H9 (cell line): ENCODE data around the gene TEAD1. TPM values are rescaled to one million over a fixed set of nuclear protein-coding genes. Genes with fewer than 3 reads are reported as not detected.
A peak's percentile ranks its signal among the peaks of the same experiment; 100 is the strongest.

Experiments
- DNase-seq: peaks from one replicate; pipeline ENCODE4 v3.0.0-alpha.2; 2017
- H2AFZ ChIP-seq: one replicate; pipeline ENCODE4 v1.6.1; 2013; ENCODE audit warnings: mild to moderate bottlenecking, low read length, control low read depth, moderate library complexity
- H2AK5ac ChIP-seq: 2 replicates; pipeline ENCODE4 v1.6.1; 2013; ENCODE audit warnings: low read length, control low read depth, mixed read lengths; ENCODE audit not compliant: insufficient read length
- H2BK120ac ChIP-seq: one replicate; pipeline ENCODE4 v1.6.1; 2013; ENCODE audit warnings: low read depth, mild to moderate bottlenecking, low read length, control low read depth, inconsistent platforms; ENCODE audit not compliant: poor library complexity, severe bottlenecking
- H2BK12ac ChIP-seq: 2 replicates; pipeline ENCODE4 v1.6.1; 2013; ENCODE audit warnings: low read length, control low read depth, mixed read lengths, low read depth; ENCODE audit not compliant: insufficient read length
- H2BK15ac ChIP-seq: 2 replicates; pipeline ENCODE4 v1.6.1; 2013; ENCODE audit warnings: low read depth, low read length, control low read depth
- H2BK20ac ChIP-seq: one replicate; pipeline ENCODE4 v1.6.1; 2013; ENCODE audit warnings: low read depth, mild to moderate bottlenecking, low read length, control low read depth, inconsistent platforms; ENCODE audit not compliant: poor library complexity, severe bottlenecking
- H2BK5ac ChIP-seq: 2 replicates; pipeline ENCODE4 v1.6.1; 2013; ENCODE audit warnings: low read length, control low read depth, mixed read lengths; ENCODE audit not compliant: insufficient read length
- H3K14ac ChIP-seq: 2 replicates; pipeline ENCODE4 v1.6.1; 2013; ENCODE audit warnings: low read length, control low read depth; ENCODE audit not compliant: insufficient read depth
- H3K18ac ChIP-seq: 2 replicates; pipeline ENCODE4 v1.6.1; 2013; ENCODE audit warnings: low read depth, mild to moderate bottlenecking, mixed read lengths, low read length, control low read depth; ENCODE audit not compliant: insufficient read length
- H3K23ac ChIP-seq: 2 replicates; pipeline ENCODE4 v1.6.1; 2013; ENCODE audit warnings: low read length, control low read depth, mixed read lengths, low read depth; ENCODE audit not compliant: insufficient read length
- H3K23me2 ChIP-seq: 2 replicates; pipeline ENCODE4 v1.6.1; 2013; ENCODE audit warnings: low read depth, mild to moderate bottlenecking, mixed read lengths, low read length, control low read depth; ENCODE audit not compliant: insufficient read length, poor library complexity, severe bottlenecking
- H3K27ac ChIP-seq: 2 replicates; pipeline ENCODE4 v1.5.1; 2013; ENCODE audit warnings: low read length, control low read depth, mixed read lengths, low read depth; ENCODE audit not compliant: insufficient read length
- H3K27me3 ChIP-seq: 2 replicates; pipeline ENCODE4 v1.6.1; 2013; ENCODE audit warnings: low read length, control low read depth, inconsistent platforms; ENCODE audit not compliant: insufficient read depth
- H3K4ac ChIP-seq: 2 replicates; pipeline ENCODE4 v1.6.1; 2013; ENCODE audit warnings: low read depth, mild to moderate bottlenecking, control low read depth, inconsistent platforms, low read length, moderate library complexity
- H3K4me1 ChIP-seq: 2 replicates; pipeline ENCODE4 v1.6.1; 2013; ENCODE audit warnings: low read length, control low read depth, inconsistent platforms; ENCODE audit not compliant: insufficient read depth
- H3K4me2 ChIP-seq: 2 replicates; pipeline ENCODE4 v1.6.1; 2013; ENCODE audit warnings: low read length, control low read depth, mixed read lengths; ENCODE audit not compliant: insufficient read length, insufficient read depth
- H3K56ac ChIP-seq: 2 replicates; pipeline ENCODE4 v1.6.1; 2013; ENCODE audit warnings: low read depth, mild to moderate bottlenecking, mixed read lengths, low read length, control low read depth; ENCODE audit not compliant: insufficient read length
- H3K79me1 ChIP-seq: 2 replicates; pipeline ENCODE4 v1.6.1; 2013; ENCODE audit warnings: low read depth, mild to moderate bottlenecking, moderate library complexity, low read length, control low read depth, inconsistent platforms; ENCODE audit not compliant: insufficient read depth, poor library complexity, severe bottlenecking
- H3K79me2 ChIP-seq: 2 replicates; pipeline ENCODE4 v1.6.1; 2013; ENCODE audit warnings: low read length, control low read depth, inconsistent platforms; ENCODE audit not compliant: insufficient read depth
- H3K9ac ChIP-seq: 2 replicates; pipeline ENCODE4 v1.6.1; 2013; ENCODE audit warnings: low read length, control low read depth, mixed read lengths; ENCODE audit not compliant: insufficient read length; ENCODE audit errors: extremely low read depth
- H3K9me3 ChIP-seq: one replicate; pipeline ENCODE4 v1.6.1; 2013; ENCODE audit warnings: low read depth, low read length, inconsistent platforms; ENCODE audit not compliant: control insufficient read depth
- H3T11ph ChIP-seq: one replicate; pipeline ENCODE4 v1.6.1; 2013; ENCODE audit warnings: mild to moderate bottlenecking, low read length, control low read depth, inconsistent platforms
- H4K20me1 ChIP-seq: one replicate; pipeline ENCODE4 v1.6.1; 2013; ENCODE audit not compliant: control insufficient read depth, insufficient read length, insufficient read depth
- H4K5ac ChIP-seq: 2 replicates; pipeline ENCODE4 v1.6.1; 2013; ENCODE audit warnings: low read depth, mild to moderate bottlenecking, mixed read lengths, low read length, control low read depth; ENCODE audit not compliant: insufficient read length
- H4K8ac ChIP-seq: replicated peaks from 2 replicates; pipeline ENCODE4 v1.6.1; 2013; ENCODE audit warnings: low read length, control low read depth, mixed read lengths, low read depth; ENCODE audit not compliant: insufficient read length
- H4K91ac ChIP-seq: 2 replicates; pipeline ENCODE4 v1.6.1; 2013; ENCODE audit warnings: low read depth, mild to moderate bottlenecking, moderate library complexity, mixed read lengths, low read length, control low read depth; ENCODE audit not compliant: insufficient read length
- H3K27ac Mint-ChIP-seq, 3 experiments: 2 replicates in 2 of 3; 3 replicates in 1 of 3; pipeline ENCODE4 v1.8.0; 2020 to 2021; ENCODE audit warnings: mixed read lengths in 3 of 3, mild to moderate bottlenecking in 1 of 3, moderate library complexity in 1 of 3
- H3K27me3 Mint-ChIP-seq: 2 replicates; pipeline ENCODE4 v1.8.0; 2021; ENCODE audit warnings: low read depth, mild to moderate bottlenecking, moderate library complexity, mixed read lengths
- H3K36me3 Mint-ChIP-seq, 3 experiments: 2 replicates in 2 of 3; 3 replicates in 1 of 3; pipeline ENCODE4 v1.8.0; 2020 to 2021; ENCODE audit warnings: low read depth in 3 of 3, mixed read lengths in 3 of 3; ENCODE audit not compliant: insufficient read depth in 1 of 3
- H3K4me1 Mint-ChIP-seq, 2 experiments: 2 replicates each; pipeline ENCODE4 v1.8.0; 2020; ENCODE audit warnings: mixed read lengths in 2 of 2
- H3K4me3 Mint-ChIP-seq, 2 experiments: 2 replicates in 1 of 2; 3 replicates in 1 of 2; pipeline ENCODE4 v1.8.0; 2020 to 2021; ENCODE audit warnings: mild to moderate bottlenecking in 2 of 2, mixed read lengths in 2 of 2, moderate library complexity in 1 of 2
- H3K9me3 Mint-ChIP-seq, 2 experiments: 2 replicates in 1 of 2; 3 replicates in 1 of 2; pipeline ENCODE4 v1.8.0; 2020; ENCODE audit warnings: mild to moderate bottlenecking in 2 of 2, mixed read lengths in 2 of 2, moderate library complexity in 1 of 2
- CTCF ChIP-seq: fragments of 200-600 bp; sonication (generic); conservative IDR thresholded peaks from 3 replicates; pipeline ENCODE4 v1.8.0; 2021; ENCODE audit warnings: antibody characterized with exemption, mild to moderate bottlenecking
- WGBS: extraction: QIAGEN DNeasy Blood & Tissue Kit; methylation state at CpG from one replicate; pipeline ENCODE4 v1.1.7; 2013; ENCODE audit warnings: missing lambda C conversion rate, low lambda C conversion rate, mixed read lengths; ENCODE audit not compliant: insufficient read length; ENCODE audit errors: extremely low coverage; 5-methylcytosine and 5-hydroxymethylcytosine counted together
- total RNA-seq: library from RNA; stranded (reverse); gene quantifications from 2 replicates; pipeline ENCODE4 v1.2.1, GENCODE V29; 2021

TEAD1 gene
- total RNA-seq, 1 experiment from 2014 or later: 75.1 TPM

GRCh38 chr11:12867531-12867930 is 193.3 kb downstream of the TEAD1 start:
- peaks cover 12 to 20% (median 14%) of the 10 kb centered on the region in 3 experiments; a peak in 6 of 7 replicates for H3K36me3 Mint-ChIP-seq

More at GRCh38 chr11:12867531-12867930, 193.3 kb downstream of the TEAD1 start:
- Mint-ChIP-seq H3K4me3 (no peak overlapping the region), H3K9me3 (no peaks in the 10 kb centered on the region; a peak in 1 of 5 replicates), H3K27me3 (no peaks in the 10 kb centered on the region), H3K27ac (peak overlapping the region in 1 of 3 experiments; percentile 76; a peak in 3 of 7 replicates), H3K4me1 (peaks cover 59 to 65% of the 10 kb centered on the region in 2 experiments)
- Histone ChIP-seq H2BK12ac (peak overlapping the region; percentile 28), H2BK120ac (no peak overlapping the region), H2BK20ac (no peak overlapping the region), H3K18ac (peak overlapping the region; percentile 82), H3K23ac (no peak overlapping the region), H3K9ac (no peak overlapping the region), H3K79me2 (no peaks in the 10 kb centered on the region), H2BK15ac (no peak overlapping the region), H3K56ac (no peak overlapping the region), H3K4me2 (no peak overlapping the region), H3T11ph (no peak overlapping the region), H4K5ac (no peak overlapping the region), H3K27me3 (no peaks in the 10 kb centered on the region), H3K27ac (no peak overlapping the region), H3K14ac (peak overlapping the region; percentile 9; the same call in 1 of the 2 replicates), H4K91ac (peak overlapping the region; percentile 41), H3K4me1 (peaks cover 20% of the 10 kb centered on the region; the same call in 1 of the 2 replicates), H3K9me3 (no peaks in the 10 kb centered on the region), H3K79me1 (no peaks in the 10 kb centered on the region), H4K8ac (no peak overlapping the region), H4K20me1 (no peaks in the 10 kb centered on the region), H3K4ac (no peak overlapping the region), H2AFZ (no peak overlapping the region), H3K23me2 (no peaks in the 10 kb centered on the region), H2AK5ac (peak overlapping the region; percentile 77), H2BK5ac (no peak overlapping the region)
- no peak for TF ChIP-seq CTCF
- WGBS: no CpG with 5 or more reads among the region's 2 CpGs
- DNase-seq: no peak
